ENCODE results near the gene SERPINA3. TPM values are rescaled to one million over a fixed set of nuclear protein-coding genes. Genes with fewer than 3 reads are reported as not detected.

SERPINA3 gene
- 10 to 100 TPM in 1 of 2 donors, 1 to 10 TPM in 1; 5.7 to 11.8 TPM for total RNA-seq

DNA sequence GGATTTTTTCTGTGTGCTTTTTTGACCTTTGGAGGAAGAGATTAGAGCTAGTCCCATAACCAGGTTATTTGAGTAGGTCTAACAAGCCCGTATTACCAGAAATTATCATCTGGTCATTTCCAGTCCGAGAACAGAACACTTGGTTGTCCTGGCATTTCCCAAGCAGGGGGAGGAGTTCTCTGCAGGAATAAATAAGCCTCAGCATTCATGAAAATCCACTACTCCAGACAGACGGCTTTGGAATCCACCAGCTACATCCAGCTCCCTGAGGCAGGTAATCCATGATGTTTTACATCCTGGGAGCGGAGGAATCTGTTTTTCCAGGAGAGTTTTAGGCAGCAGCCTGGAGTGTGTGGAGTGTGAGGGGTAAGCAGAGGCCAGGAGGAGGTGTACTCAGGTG, at the start of gene SERPINA3:
TSS of gene SERPINA3 (plus strand) at position 218 of the 400 bp plus-strand sequence. CDS start 2,051 bp downstream, outside the sequence.
- H3K4me3 ChIP-seq: no peak within 1 kb of the TSS
- no peaks in the 10 kb centered on the region for H3K9me3 ChIP-seq
- no peaks in the 10 kb centered on the region for H3K4me1 ChIP-seq
- no peak within 1 kb of the TSS for H3K9ac ChIP-seq (ENCODE audit: low read depth in 2 of 2, low read length in 2 of 2)
- H3K27me3 ChIP-seq: no peaks in the 10 kb centered on the region
- no peak within 1 kb of the TSS for H3K27ac ChIP-seq
- intact Hi-C loops (cut with DNase I): no loop called here
- TF ChIP-seq, protein P1, sequence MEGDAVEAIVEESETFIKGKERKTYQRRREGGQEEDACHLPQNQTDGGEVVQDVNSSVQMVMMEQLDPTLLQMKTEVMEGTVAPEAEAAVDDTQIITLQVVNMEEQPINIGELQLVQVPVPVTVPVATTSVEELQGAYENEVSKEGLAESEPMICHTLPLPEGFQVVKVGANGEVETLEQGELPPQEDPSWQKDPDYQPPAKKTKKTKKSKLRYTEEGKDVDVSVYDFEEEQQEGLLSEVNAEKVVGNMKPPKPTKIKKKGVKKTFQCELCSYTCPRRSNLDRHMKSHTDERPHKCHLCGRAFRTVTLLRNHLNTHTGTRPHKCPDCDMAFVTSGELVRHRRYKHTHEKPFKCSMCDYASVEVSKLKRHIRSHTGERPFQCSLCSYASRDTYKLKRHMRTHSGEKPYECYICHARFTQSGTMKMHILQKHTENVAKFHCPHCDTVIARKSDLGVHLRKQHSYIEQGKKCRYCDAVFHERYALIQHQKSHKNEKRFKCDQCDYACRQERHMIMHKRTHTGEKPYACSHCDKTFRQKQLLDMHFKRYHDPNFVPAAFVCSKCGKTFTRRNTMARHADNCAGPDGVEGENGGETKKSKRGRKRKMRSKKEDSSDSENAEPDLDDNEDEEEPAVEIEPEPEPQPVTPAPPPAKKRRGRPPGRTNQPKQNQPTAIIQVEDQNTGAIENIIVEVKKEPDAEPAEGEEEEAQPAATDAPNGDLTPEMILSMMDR (IDR thresholded peaks at IDR 0.05): no peak
- no peaks in the 10 kb centered on the region for H3K36me3 ChIP-seq
- DNase-seq: no peak

DNA sequence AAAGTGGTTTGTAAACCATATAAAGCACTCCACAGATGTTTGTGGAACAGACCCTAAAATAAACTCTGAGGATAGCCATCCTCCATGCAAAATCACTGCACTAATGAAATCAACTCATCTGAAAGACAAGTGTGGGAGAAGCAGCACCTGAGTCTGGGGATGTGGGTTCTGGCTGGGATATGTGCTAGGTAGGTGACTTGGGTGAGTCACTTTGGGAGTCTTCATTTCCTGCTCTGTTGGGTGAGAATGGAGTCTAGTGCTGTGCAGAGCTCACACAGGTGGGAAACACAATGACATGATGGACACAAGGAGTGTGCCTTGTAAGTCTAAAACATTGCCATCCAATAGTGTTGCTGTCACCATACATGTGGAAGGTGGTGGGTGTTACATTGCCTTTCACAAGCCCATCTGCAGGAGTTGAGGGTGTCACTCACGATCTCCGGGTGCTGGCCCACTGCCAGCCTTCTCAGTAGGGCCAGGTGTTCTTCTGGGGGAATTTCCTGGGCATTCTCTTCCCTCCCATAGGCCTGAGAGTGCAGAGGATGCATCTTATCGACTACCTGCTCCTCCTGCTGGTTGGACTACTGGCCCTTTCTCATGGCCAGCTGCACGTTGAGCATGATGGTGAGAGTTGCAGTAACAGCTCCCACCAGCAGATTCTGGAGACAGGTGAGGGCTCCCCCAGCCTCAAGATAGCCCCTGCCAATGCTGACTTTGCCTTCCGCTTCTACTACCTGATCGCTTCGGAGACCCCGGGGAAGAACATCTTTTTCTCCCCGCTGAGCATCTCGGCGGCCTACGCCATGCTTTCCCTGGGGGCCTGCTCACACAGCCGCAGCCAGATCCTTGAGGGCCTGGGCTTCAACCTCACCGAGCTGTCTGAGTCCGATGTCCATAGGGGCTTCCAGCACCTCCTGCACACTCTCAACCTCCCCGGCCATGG, 49.0 kb upstream of the SERPINA3 start:
- TF ChIP-seq, protein P1 (IDR thresholded peaks at IDR 0.05): no peak
- Histone ChIP-seq H3K36me3 (no peaks in the 10 kb centered on the region), H3K4me3 (no peak overlapping the region), H3K9ac (ENCODE audit: low read depth in 2 of 2, low read length in 2 of 2) (no peak overlapping the region), H3K9me3 (no peaks in the 10 kb centered on the region), H3K27ac (no peak overlapping the region), H3K4me1 (no peaks in the 10 kb centered on the region), H3K27me3 (no peaks in the 10 kb centered on the region)
- intact Hi-C loops (cut with DNase I): no loop called here
- DNase-seq: no peak

DNA sequence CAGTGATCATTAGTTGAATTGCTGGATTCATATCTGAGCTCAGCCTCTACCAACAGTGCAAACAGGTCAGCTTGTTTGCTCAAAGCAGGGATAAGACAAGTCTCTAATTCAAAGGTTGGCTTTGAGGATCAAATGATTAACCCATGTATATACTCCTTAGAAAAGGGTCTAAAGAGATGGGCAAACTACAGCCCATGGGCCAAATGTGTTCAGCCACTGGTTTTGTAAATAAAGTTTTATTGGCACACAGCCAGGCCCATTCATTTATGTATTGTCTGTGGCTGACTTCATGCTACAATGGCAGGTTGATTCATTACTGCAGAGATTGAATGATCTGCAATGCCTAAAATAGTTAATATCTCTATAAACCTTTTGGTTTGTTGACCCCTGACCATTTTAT, 47.8 kb upstream of the SERPINA3 start:
- no peaks in the 10 kb centered on the region for H3K27me3 ChIP-seq
- intact Hi-C loops (cut with DNase I): no loop called here
- no peak for DNase-seq
- no peaks in the 10 kb centered on the region for H3K9me3 ChIP-seq
- no peak overlapping the region for H3K4me3 ChIP-seq
- no peaks in the 10 kb centered on the region for H3K4me1 ChIP-seq
- H3K27ac ChIP-seq: no peak overlapping the region
- no peaks in the 10 kb centered on the region for H3K36me3 ChIP-seq
- TF ChIP-seq, protein P1 (IDR thresholded peaks at IDR 0.05): no peak
- no peak overlapping the region for H3K9ac ChIP-seq (ENCODE audit: low read depth in 2 of 2, low read length in 2 of 2)

DNA sequence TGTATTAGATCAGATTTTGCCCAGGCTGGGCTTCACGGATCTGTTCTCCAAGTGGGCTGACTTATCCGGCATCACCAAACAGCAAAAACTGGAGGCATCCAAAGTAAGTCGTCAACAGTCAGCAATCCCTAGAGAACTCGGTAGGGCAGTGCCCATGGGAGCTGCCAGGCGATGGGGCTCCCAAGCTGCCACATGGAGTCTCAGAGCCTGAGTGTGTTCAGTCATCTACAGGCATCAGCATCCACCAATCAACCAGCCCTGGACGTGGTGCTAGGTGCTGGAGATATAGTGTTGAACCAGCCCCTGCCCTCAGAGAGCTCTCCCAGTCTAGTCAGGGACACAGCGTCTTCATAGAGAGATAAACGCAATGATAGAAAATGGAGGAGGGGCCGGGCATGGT, 44.0 kb upstream of the SERPINA3 start:
- Histone ChIP-seq H3K36me3 (no peaks in the 10 kb centered on the region), H3K9ac (ENCODE audit: low read depth in 2 of 2, low read length in 2 of 2) (no peak overlapping the region), H3K4me3 (no peak overlapping the region), H3K27ac (no peak overlapping the region), H3K9me3 (no peaks in the 10 kb centered on the region), H3K4me1 (no peaks in the 10 kb centered on the region), H3K27me3 (no peaks in the 10 kb centered on the region)
- TF ChIP-seq, protein P1 (IDR thresholded peaks at IDR 0.05): no peak
- intact Hi-C loops (cut with DNase I): no loop called here
- no peak for DNase-seq

DNA sequence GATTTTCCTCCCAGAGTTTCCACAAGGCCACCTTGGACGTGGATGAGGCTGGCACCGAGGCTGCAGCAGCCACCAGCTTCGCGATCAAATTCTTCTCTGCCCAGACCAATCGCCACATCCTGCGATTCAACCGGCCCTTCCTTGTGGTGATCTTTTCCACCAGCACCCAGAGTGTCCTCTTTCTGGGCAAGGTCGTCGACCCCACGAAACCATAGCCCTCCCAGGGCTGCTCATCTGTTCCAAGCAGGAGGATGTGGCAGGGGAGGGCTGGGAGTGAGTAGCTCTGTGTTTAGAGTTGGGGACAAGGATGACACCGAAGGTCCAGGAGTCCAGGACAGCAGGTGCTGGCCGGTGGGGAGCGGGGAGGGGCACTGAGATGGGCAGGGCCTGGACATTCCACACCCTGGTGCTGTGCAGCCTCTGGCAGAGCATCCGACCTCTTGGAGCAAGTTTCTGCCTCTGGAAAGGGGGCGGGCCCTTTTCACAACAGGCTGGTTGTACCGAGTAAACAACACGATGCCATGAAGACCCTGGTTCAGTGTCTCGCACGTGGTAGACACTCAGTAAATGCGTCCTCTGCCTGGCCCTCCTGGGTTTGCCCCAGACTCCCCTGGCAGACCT, 42.7 kb upstream of the SERPINA3 start:
- Histone ChIP-seq H3K27me3 (no peaks in the 10 kb centered on the region), H3K9ac (ENCODE audit: low read depth in 2 of 2, low read length in 2 of 2) (no peak overlapping the region), H3K9me3 (no peaks in the 10 kb centered on the region), H3K36me3 (no peaks in the 10 kb centered on the region), H3K4me3 (no peak overlapping the region), H3K4me1 (no peaks in the 10 kb centered on the region), H3K27ac (no peak overlapping the region)
- intact Hi-C loops (cut with DNase I): no loop called here
- TF ChIP-seq, protein P1 (IDR thresholded peaks at IDR 0.05): no peak
- DNase-seq: no peak

Data from colonic mucosa (tissue), 4 donors.